ENCODE results near the gene PTCHD1. TPM values are rescaled to one million over a fixed set of nuclear protein-coding genes. Genes with fewer than 3 reads are reported as not detected.

The PTCHD1 gene
- polyA plus RNA-seq, 2 donors, result 0.08 to 0.16 TPM

GRCh38 chrX:23386726-23387125 lies 52.1 kb downstream of the PTCHD1 start:
- Histone ChIP-seq H3K27me3 (ENCODE audit: control insufficient read depth in 1 of 2, insufficient read depth in 2 of 2, low read length in 2 of 2) (no peaks in the 10 kb centered on the region), H3K4me3 (ENCODE audit: low read depth in 1 of 2, low read length in 2 of 2) (no peak overlapping the region), H3K36me3 (ENCODE audit: control insufficient read depth in 2 of 2, insufficient read depth in 2 of 2, low read length in 1 of 2) (no peaks in the 10 kb centered on the region), H3K27ac (ENCODE audit: low read depth in 2 of 2, low read length in 1 of 2) (no peak overlapping the region), H3K4me1 (ENCODE audit: control insufficient read depth in 2 of 2, insufficient read depth in 2 of 2, low read length in 1 of 2) (no peaks in the 10 kb centered on the region), H3K9me3 (ENCODE audit: control insufficient read depth in 2 of 2, insufficient read depth in 1 of 2, low read depth in 1 of 2, low read length in 1 of 2) (no peaks in the 10 kb centered on the region)
- 68 to 70% methylated on average over 5 of the region's 5 CpGs for WGBS, 2 donors

GRCh38 chrX:23387550-23388184 lies 53.0 kb downstream of the PTCHD1 start:
- no peak overlapping the region for H3K27ac ChIP-seq (ENCODE audit: low read depth in 2 of 2, low read length in 1 of 2)
- H3K4me1 ChIP-seq (ENCODE audit: control insufficient read depth in 2 of 2, insufficient read depth in 2 of 2, low read length in 1 of 2), result no peaks in the 10 kb centered on the region
- H3K4me3 ChIP-seq (ENCODE audit: low read depth in 1 of 2, low read length in 2 of 2), result no peak overlapping the region
- 69 to 73% methylated on average over 6 of the region's 6 CpGs for whole genome bisulfite sequencing, 2 donors
- H3K9me3 ChIP-seq (ENCODE audit: control insufficient read depth in 2 of 2, insufficient read depth in 1 of 2, low read depth in 1 of 2, low read length in 1 of 2), result no peaks in the 10 kb centered on the region
- H3K36me3 ChIP-seq (ENCODE audit: control insufficient read depth in 2 of 2, insufficient read depth in 2 of 2, low read length in 1 of 2), result no peaks in the 10 kb centered on the region
- no peaks in the 10 kb centered on the region for H3K27me3 ChIP-seq (ENCODE audit: control insufficient read depth in 1 of 2, insufficient read depth in 2 of 2, low read length in 2 of 2)

GRCh38 chrX:23389196-23389792 lies 54.6 kb downstream of the PTCHD1 start:
- no peak overlapping the region for H3K27ac ChIP-seq (ENCODE audit: low read depth in 2 of 2, low read length in 1 of 2)
- no peak overlapping the region for H3K4me3 ChIP-seq (ENCODE audit: low read depth in 1 of 2, low read length in 2 of 2)
- no peaks in the 10 kb centered on the region for H3K4me1 ChIP-seq (ENCODE audit: control insufficient read depth in 2 of 2, insufficient read depth in 2 of 2, low read length in 1 of 2)
- WGBS, 2 donors, result 63 to 88% methylated on average over 8 of the region's 8 CpGs
- H3K36me3 ChIP-seq (ENCODE audit: control insufficient read depth in 2 of 2, insufficient read depth in 2 of 2, low read length in 1 of 2), result no peaks in the 10 kb centered on the region
- H3K27me3 ChIP-seq (ENCODE audit: control insufficient read depth in 1 of 2, insufficient read depth in 2 of 2, low read length in 2 of 2), result no peaks in the 10 kb centered on the region
- H3K9me3 ChIP-seq (ENCODE audit: control insufficient read depth in 2 of 2, insufficient read depth in 1 of 2, low read depth in 1 of 2, low read length in 1 of 2), result no peaks in the 10 kb centered on the region

GRCh38 chrX:23390979-23391378 lies 56.3 kb downstream of the PTCHD1 start:
- 89 to 91% methylated on average over 11 of the region's 11 CpGs for WGBS, 2 donors

GRCh38 chrX:23392195-23392594 lies 57.5 kb downstream of the PTCHD1 start:
- Histone ChIP-seq H3K4me1 (ENCODE audit: control insufficient read depth in 2 of 2, insufficient read depth in 2 of 2, low read length in 1 of 2) (no peaks in the 10 kb centered on the region), H3K27ac (ENCODE audit: low read depth in 2 of 2, low read length in 1 of 2) (no peak overlapping the region), H3K4me3 (ENCODE audit: low read depth in 1 of 2, low read length in 2 of 2) (no peak overlapping the region), H3K27me3 (ENCODE audit: control insufficient read depth in 1 of 2, insufficient read depth in 2 of 2, low read length in 2 of 2) (no peaks in the 10 kb centered on the region), H3K36me3 (ENCODE audit: control insufficient read depth in 2 of 2, insufficient read depth in 2 of 2, low read length in 1 of 2) (no peaks in the 10 kb centered on the region), H3K9me3 (ENCODE audit: control insufficient read depth in 2 of 2, insufficient read depth in 1 of 2, low read depth in 1 of 2, low read length in 1 of 2) (no peaks in the 10 kb centered on the region)
- WGBS, 2 donors, result 85 to 98% methylated on average over 5 of the region's 5 CpGs

More at GRCh38 chrX:23390979-23391378, 56.3 kb downstream of the PTCHD1 start:
- Histone ChIP-seq H3K36me3 (ENCODE audit: control insufficient read depth in 2 of 2, insufficient read depth in 2 of 2, low read length in 1 of 2) (no peaks in the 10 kb centered on the region), H3K27ac (ENCODE audit: low read depth in 2 of 2, low read length in 1 of 2) (no peak overlapping the region), H3K9me3 (ENCODE audit: control insufficient read depth in 2 of 2, insufficient read depth in 1 of 2, low read depth in 1 of 2, low read length in 1 of 2) (no peaks in the 10 kb centered on the region), H3K4me3 (ENCODE audit: low read depth in 1 of 2, low read length in 2 of 2) (no peak overlapping the region), H3K4me1 (ENCODE audit: control insufficient read depth in 2 of 2, insufficient read depth in 2 of 2, low read length in 1 of 2) (no peaks in the 10 kb centered on the region), H3K27me3 (ENCODE audit: control insufficient read depth in 1 of 2, insufficient read depth in 2 of 2, low read length in 2 of 2) (no peaks in the 10 kb centered on the region)

GRCh38 chrX:23394421-23394820 lies 59.8 kb downstream of the PTCHD1 start:
- Histone ChIP-seq H3K4me1 (ENCODE audit: control insufficient read depth in 2 of 2, insufficient read depth in 2 of 2, low read length in 1 of 2) (no peaks in the 10 kb centered on the region), H3K27me3 (ENCODE audit: control insufficient read depth in 1 of 2, insufficient read depth in 2 of 2, low read length in 2 of 2) (no peaks in the 10 kb centered on the region)

GRCh38 chrX:23396263-23396662 lies 61.6 kb downstream of the PTCHD1 start:
- 70 to 80% methylated on average over 5 of the region's 5 CpGs for WGBS, 2 donors

More at GRCh38 chrX:23394421-23394820, 59.8 kb downstream of the PTCHD1 start:
- no peak overlapping the region for H3K4me3 ChIP-seq (ENCODE audit: low read depth in 1 of 2, low read length in 2 of 2)
- H3K27ac ChIP-seq (ENCODE audit: low read depth in 2 of 2, low read length in 1 of 2), result no peak overlapping the region
- WGBS, 2 donors, result 90 to 96% methylated on average over 1 of the region's 1 CpG
- no peaks in the 10 kb centered on the region for H3K36me3 ChIP-seq (ENCODE audit: control insufficient read depth in 2 of 2, insufficient read depth in 2 of 2, low read length in 1 of 2)
- no peaks in the 10 kb centered on the region for H3K9me3 ChIP-seq (ENCODE audit: control insufficient read depth in 2 of 2, insufficient read depth in 1 of 2, low read depth in 1 of 2, low read length in 1 of 2)

GRCh38 chrX:23398570-23398969 lies 63.9 kb downstream of the PTCHD1 start:
- H3K27ac ChIP-seq (ENCODE audit: low read depth in 2 of 2, low read length in 1 of 2), result no peak overlapping the region
- WGBS, 2 donors, result 74 to 80% methylated on average over 8 of the region's 8 CpGs
- H3K4me1 ChIP-seq (ENCODE audit: control insufficient read depth in 2 of 2, insufficient read depth in 2 of 2, low read length in 1 of 2), result no peaks in the 10 kb centered on the region
- H3K27me3 ChIP-seq (ENCODE audit: control insufficient read depth in 1 of 2, insufficient read depth in 2 of 2, low read length in 2 of 2), result no peaks in the 10 kb centered on the region
- no peaks in the 10 kb centered on the region for H3K36me3 ChIP-seq (ENCODE audit: control insufficient read depth in 2 of 2, insufficient read depth in 2 of 2, low read length in 1 of 2)
- no peak overlapping the region for H3K4me3 ChIP-seq (ENCODE audit: low read depth in 1 of 2, low read length in 2 of 2)
- H3K9me3 ChIP-seq (ENCODE audit: control insufficient read depth in 2 of 2, insufficient read depth in 1 of 2, low read depth in 1 of 2, low read length in 1 of 2), result no peaks in the 10 kb centered on the region

More at GRCh38 chrX:23396263-23396662, 61.6 kb downstream of the PTCHD1 start:
- H3K9me3 ChIP-seq (ENCODE audit: control insufficient read depth in 2 of 2, insufficient read depth in 1 of 2, low read depth in 1 of 2, low read length in 1 of 2), result no peaks in the 10 kb centered on the region
- no peak overlapping the region for H3K4me3 ChIP-seq (ENCODE audit: low read depth in 1 of 2, low read length in 2 of 2)
- H3K4me1 ChIP-seq (ENCODE audit: control insufficient read depth in 2 of 2, insufficient read depth in 2 of 2, low read length in 1 of 2), result no peaks in the 10 kb centered on the region
- H3K36me3 ChIP-seq (ENCODE audit: control insufficient read depth in 2 of 2, insufficient read depth in 2 of 2, low read length in 1 of 2), result no peaks in the 10 kb centered on the region
- no peak overlapping the region for H3K27ac ChIP-seq (ENCODE audit: low read depth in 2 of 2, low read length in 1 of 2)
- no peaks in the 10 kb centered on the region for H3K27me3 ChIP-seq (ENCODE audit: control insufficient read depth in 1 of 2, insufficient read depth in 2 of 2, low read length in 2 of 2)

- no peak overlapping the region for H3K27ac ChIP-seq (ENCODE audit: low read depth in 2 of 2, low read length in 1 of 2)
- H3K4me3 ChIP-seq (ENCODE audit: low read depth in 1 of 2, low read length in 2 of 2), result no peak overlapping the region
- no peaks in the 10 kb centered on the region for H3K4me1 ChIP-seq (ENCODE audit: control insufficient read depth in 2 of 2, insufficient read depth in 2 of 2, low read length in 1 of 2)
- no peaks in the 10 kb centered on the region for H3K36me3 ChIP-seq (ENCODE audit: control insufficient read depth in 2 of 2, insufficient read depth in 2 of 2, low read length in 1 of 2)
- WGBS, 2 donors, result 50 to 73% methylated on average over 6 of the region's 6 CpGs
- no peaks in the 10 kb centered on the region for H3K9me3 ChIP-seq (ENCODE audit: control insufficient read depth in 2 of 2, insufficient read depth in 1 of 2, low read depth in 1 of 2, low read length in 1 of 2)
- H3K27me3 ChIP-seq (ENCODE audit: control insufficient read depth in 1 of 2, insufficient read depth in 2 of 2, low read length in 2 of 2), result peaks cover 0 to 3% of the 10 kb centered on the region in 2 donors
Measured at GRCh38 chrX:23403849-23404248, 69.2 kb downstream of the PTCHD1 start.

GRCh38 chrX:23422912-23423311 lies 88.3 kb downstream of the PTCHD1 start:
- Histone ChIP-seq H3K4me3 (ENCODE audit: low read depth in 1 of 2, low read length in 2 of 2) (no peak overlapping the region), H3K27ac (ENCODE audit: low read depth in 2 of 2, low read length in 1 of 2) (no peak overlapping the region), H3K4me1 (ENCODE audit: control insufficient read depth in 2 of 2, insufficient read depth in 2 of 2, low read length in 1 of 2) (no peaks in the 10 kb centered on the region), H3K9me3 (ENCODE audit: control insufficient read depth in 2 of 2, insufficient read depth in 1 of 2, low read depth in 1 of 2, low read length in 1 of 2) (no peaks in the 10 kb centered on the region), H3K27me3 (ENCODE audit: control insufficient read depth in 1 of 2, insufficient read depth in 2 of 2, low read length in 2 of 2) (no peaks in the 10 kb centered on the region), H3K36me3 (ENCODE audit: control insufficient read depth in 2 of 2, insufficient read depth in 2 of 2, low read length in 1 of 2) (no peaks in the 10 kb centered on the region)
- 69 to 81% methylated on average over 1 of the region's 1 CpG for WGBS, 2 donors
